ENCODE measurements around the gene CSNK1G1.
"Not testable (repeated sequence)": the region's sequence is repeated elsewhere in the genome, so short reads cannot be mapped to it uniquely, and the experiment has no call there.

The CSNK1G1 gene

DNA sequence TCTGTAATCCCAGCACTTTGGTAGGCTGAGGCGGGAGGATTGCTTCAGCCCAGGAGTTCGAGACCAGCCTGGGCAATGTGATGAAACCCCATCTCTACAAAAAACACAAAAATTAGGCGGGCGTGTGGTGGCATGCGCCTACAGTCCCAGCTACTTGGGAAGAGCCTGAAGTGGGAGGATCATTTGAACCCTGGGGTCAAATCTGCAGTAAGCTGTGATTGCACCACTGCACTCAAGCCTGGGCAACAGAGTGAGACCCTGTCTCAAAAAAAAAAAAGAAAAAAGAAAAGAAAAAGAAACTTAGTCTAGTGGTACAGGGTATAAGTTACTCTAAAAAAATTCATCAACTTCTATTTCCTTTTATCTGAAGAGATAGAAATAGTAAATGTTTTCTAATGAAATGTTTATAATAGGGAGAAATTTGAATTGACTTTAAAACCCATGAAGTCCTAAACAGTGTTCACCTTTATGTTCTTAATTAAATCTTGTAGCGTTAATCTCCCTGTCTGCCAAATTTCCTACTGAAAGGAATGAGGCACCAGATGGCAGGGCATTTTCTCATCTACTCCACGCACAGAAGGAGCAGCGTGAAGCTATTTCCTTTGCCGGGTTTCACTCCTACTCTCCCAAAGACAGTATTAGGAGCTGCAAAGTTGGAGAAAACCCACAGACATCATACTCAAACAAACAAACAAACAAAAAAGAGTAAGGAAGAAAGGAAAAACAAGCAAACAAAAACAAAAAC lies 23.4 kb upstream of the CSNK1G1 start:
- DNase-seq (ENCODE audit: insufficient read length) (no peak), FAIRE-seq (no peak)
- TF ChIP-seq POLR2A (IDR thresholded peaks at IDR 0.05; ENCODE audit: low read depth, low read length) (no peak), TAF1 (IDR thresholded peaks at IDR 0.05; ENCODE audit: borderline replicate concordance, low read depth, low read length) (no peak), POLR2AphosphoS5 (IDR thresholded peaks at IDR 0.05; ENCODE audit: low read depth, low read length) (no peak)

DNA sequence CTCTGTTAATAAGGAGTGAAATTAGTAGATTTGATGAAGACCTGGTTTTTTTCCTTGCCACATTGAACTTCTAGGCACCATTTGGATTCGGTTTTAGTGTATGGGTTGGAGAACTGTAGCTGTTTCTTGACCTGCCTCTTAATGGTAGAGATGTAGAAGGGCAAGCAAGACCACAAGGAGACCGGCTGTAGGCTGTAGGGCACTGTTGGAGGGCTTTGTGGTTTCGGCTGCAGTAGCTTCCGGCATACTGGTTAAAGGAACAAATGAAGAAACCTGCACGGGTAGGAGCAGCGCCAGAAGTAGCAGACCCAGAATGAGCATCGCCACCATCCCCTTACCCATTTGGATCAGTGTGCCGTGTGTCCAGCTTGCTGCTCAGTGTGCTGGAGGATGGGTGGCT lies 17.4 kb upstream of the CSNK1G1 start:
- TF ChIP-seq POLR2AphosphoS5 (IDR thresholded peaks at IDR 0.05; ENCODE audit: low read depth, low read length) (no peak), POLR2A (IDR thresholded peaks at IDR 0.05; ENCODE audit: low read depth, low read length) (no peak), TAF1 (IDR thresholded peaks at IDR 0.05; ENCODE audit: borderline replicate concordance, low read depth, low read length) (no peak)
- FAIRE-seq (no peak), DNase-seq (ENCODE audit: insufficient read length) (no peak)

DNA sequence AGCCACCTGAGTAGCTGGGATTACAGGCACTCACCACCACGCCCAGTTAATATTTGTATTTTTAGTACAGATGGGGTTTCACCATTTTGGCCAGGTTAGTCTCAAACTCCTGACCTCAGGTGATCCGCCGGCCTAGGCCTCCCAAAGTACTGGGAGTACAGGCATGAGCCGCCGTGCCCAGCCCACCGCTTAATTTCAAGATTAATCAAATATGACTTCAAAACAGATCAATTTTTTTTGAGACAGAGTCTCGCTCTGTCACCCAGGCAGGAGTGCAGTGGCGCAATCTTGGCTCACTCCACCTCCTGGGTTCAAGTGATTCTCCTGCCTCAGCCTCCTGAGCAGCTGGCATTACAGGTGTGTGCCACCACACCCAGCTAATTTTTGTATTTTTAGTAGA lies 15.4 kb upstream of the CSNK1G1 start:
- not testable (repeated sequence) for FAIRE-seq; DNase-seq (ENCODE audit: insufficient read length)

DNA sequence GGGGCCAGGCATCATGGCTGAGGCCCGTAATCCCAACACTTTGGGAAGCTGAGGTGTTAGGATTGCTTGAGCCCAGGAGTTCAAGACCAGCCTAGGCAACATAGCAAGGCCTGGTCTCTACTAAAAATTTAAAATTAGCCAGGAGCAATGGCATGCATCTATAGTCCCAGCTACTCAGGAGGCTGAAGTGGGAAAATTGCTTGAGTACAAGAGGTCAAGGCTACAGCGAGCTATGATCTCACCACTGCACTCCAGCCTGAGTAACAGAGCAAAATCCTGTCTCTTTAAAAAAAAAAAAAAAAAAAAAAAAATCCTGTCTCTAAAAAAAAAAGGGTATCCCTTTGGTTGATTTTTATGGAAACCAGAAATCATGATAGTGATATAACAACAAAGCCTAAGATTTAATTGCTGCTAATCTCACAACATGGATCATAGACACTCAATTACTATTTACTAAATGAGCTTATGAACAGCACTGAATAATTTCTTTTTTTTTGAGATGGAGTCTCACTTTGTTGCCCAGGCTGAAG lies 13.2 kb upstream of the CSNK1G1 start:
- no peak for DNase-seq (ENCODE audit: insufficient read length)
- no peak for TF ChIP-seq TAF1 (IDR thresholded peaks at IDR 0.05; ENCODE audit: borderline replicate concordance, low read depth, low read length)
- no peak for TF ChIP-seq POLR2A (IDR thresholded peaks at IDR 0.05; ENCODE audit: low read depth, low read length)
- TF ChIP-seq POLR2AphosphoS5 (IDR thresholded peaks at IDR 0.05; ENCODE audit: low read depth, low read length), result no peak
- FAIRE-seq, result no peak

DNA sequence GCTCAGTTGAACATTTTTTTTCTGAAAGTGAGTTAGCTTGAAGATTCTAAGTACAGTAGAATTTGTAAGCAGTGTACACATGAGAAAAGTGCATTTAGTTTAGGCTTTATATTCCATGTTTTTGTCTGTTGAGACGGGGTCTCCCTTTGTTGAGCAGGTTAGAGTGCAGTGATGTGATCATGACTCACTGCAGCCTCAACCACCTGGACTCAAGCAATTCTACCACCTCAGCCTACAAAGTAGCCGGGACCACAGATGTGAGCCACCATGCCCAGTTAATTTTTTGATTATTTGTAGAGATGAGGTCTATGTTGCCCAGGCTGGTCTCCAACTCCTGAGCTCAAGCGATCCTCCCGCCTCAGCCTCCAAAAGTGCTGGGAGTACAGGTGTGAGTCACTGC lies 5.3 kb upstream of the CSNK1G1 start:
- FAIRE-seq, result no peak
- no peak for DNase-seq (ENCODE audit: insufficient read length)

DNA sequence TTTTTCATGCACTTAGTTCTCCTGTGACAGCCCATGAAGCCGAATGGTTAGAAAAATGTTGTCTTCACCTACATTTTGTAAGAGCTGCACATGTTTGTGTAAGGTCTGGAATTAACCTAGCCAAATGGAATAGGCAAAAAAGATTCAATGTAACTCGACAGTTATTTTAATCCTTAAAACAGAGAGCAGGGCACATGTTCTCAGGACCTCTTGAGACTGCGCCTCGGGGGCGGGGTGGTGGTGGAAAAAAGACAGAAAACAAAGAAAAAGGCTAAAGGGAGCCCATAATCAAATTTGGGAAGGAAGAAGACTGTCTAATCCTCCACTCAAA lies 702 bp upstream of the CSNK1G1 start:
- DNase-seq (ENCODE audit: insufficient read length), result no peak
- no peak for FAIRE-seq
- no peak for TF ChIP-seq POLR2A (IDR thresholded peaks at IDR 0.05; ENCODE audit: low read depth, low read length)
- TF ChIP-seq POLR2AphosphoS5 (IDR thresholded peaks at IDR 0.05; ENCODE audit: low read depth, low read length), result no peak
- TF ChIP-seq TAF1 (IDR thresholded peaks at IDR 0.05; ENCODE audit: borderline replicate concordance, low read depth, low read length), result no peak

More for the DNA sequence above, 5.3 kb upstream of the CSNK1G1 start:
- no peak for TF ChIP-seq POLR2AphosphoS5 (IDR thresholded peaks at IDR 0.05; ENCODE audit: low read depth, low read length)
- TF ChIP-seq POLR2A (IDR thresholded peaks at IDR 0.05; ENCODE audit: low read depth, low read length), result no peak
- TF ChIP-seq TAF1 (IDR thresholded peaks at IDR 0.05; ENCODE audit: borderline replicate concordance, low read depth, low read length), result no peak

DNA sequence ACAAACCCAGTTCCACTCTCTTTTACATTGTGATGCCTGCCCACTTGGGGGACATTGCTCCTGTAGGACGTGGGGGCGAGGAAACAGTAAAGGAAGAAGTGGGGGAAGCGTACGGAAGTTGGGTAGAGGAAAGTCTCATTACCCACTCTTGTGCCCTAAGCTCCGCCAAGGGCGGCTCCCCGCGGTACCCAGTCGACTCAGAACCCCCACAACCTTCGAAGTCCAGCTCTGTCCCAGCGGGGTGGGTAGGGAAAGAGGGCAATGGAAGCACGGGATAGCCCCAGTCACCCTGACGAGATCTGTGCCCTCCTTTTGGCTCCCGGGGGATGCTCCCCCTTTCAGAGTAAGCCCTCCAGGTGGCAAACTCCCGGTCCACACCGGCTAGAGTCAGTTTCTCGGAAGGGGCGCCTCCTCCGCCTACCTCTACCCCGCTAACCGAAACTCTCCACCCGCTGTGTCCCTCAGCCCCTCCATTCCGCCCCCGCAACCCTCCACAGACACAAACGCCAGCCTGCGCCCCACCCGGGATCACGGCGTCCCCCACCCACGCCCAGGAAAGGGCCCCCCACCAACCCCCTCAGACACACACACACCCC lies 527 bp downstream of the CSNK1G1 start:
- TF ChIP-seq TAF1 (IDR thresholded peaks at IDR 0.05; ENCODE audit: borderline replicate concordance, low read depth, low read length) (no peak), POLR2AphosphoS5 (IDR thresholded peaks at IDR 0.05; ENCODE audit: low read depth, low read length) (no peak), POLR2A (IDR thresholded peaks at IDR 0.05; ENCODE audit: low read depth, low read length) (no peak)
- no peak for FAIRE-seq
- DNase-seq (ENCODE audit: insufficient read length), result no peak

DNA sequence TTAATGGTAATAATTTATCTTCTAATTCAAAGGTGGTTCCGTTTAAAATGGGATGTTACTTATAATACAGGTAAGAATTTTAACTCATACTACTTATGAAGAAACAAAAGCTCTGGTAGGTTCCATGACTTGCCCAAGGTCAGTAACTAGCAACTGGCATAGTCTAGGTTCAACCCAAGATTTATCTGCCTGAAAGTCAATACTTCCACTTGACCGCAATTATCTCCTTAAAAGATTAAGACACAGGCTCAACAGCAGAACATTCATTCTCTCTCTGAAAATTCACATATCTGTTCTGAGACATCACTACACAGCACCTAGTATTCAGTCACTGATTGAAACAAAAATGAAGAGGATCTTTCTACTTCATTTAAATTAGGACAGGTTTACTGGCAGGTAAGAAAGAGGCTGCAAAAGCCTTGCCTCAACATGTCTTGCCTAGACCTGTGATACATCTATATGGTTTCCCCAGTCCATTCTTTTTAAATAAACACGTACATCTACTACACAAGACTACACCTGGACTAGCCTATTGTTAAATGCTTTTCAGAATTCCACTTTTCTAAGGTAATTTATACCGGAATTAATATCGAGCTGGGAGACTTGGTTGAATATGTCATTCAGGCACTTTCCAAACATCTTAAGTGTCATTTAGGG lies 1.2 kb downstream of the CSNK1G1 start:
- DNase-seq (ENCODE audit: insufficient read length), result no peak

DNA sequence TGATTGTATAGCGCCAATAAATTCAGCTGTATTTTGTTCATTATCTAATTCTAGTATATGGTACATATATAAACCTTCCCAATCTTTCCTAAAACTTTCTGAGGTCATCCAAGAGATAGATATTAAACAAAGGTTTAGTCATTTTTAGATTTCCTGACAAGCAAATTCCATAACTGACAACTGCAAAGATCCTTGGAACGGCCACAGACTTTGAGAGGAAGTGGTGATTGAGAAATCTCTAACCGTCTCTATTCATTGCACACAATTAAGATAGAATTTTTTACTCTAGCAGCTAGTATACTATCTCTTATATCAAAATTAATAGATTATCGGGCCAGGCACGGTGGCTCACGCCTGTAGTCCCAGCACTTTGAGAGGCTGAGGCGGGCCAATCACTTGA lies 4.7 kb downstream of the CSNK1G1 start:
- no peak for TF ChIP-seq TAF1 (IDR thresholded peaks at IDR 0.05; ENCODE audit: borderline replicate concordance, low read depth, low read length)
- TF ChIP-seq POLR2A (IDR thresholded peaks at IDR 0.05; ENCODE audit: low read depth, low read length), result no peak
- TF ChIP-seq POLR2AphosphoS5 (IDR thresholded peaks at IDR 0.05; ENCODE audit: low read depth, low read length), result no peak
- no peak for FAIRE-seq
- DNase-seq (ENCODE audit: insufficient read length), result no peak

More for the DNA sequence above, 1.2 kb downstream of the CSNK1G1 start:
- TF ChIP-seq POLR2A (IDR thresholded peaks at IDR 0.05; ENCODE audit: low read depth, low read length) (no peak), POLR2AphosphoS5 (IDR thresholded peaks at IDR 0.05; ENCODE audit: low read depth, low read length) (no peak), TAF1 (IDR thresholded peaks at IDR 0.05; ENCODE audit: borderline replicate concordance, low read depth, low read length) (no peak)
- FAIRE-seq, result no peak

DNA sequence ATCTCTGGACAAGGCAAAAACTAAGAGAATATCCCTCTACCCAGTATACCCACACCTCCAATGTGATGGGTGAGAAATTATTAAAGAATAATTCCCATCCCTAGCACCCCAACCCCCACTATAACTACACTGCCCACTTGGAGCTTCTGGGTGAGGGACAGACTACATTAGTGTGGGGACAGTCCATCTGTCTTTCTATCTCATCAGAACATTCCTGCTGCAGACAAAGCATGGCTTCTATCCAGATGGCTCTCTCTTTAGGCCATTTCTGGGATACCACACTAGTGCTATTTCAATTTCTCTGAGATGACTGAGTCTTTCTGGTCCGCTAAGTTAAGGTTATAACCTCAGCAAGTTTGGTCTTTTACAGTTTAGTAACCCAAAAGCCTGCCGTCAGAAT lies 6.6 kb downstream of the CSNK1G1 start:
- FAIRE-seq, result no peak
- DNase-seq (ENCODE audit: insufficient read length), result no peak
- TF ChIP-seq POLR2AphosphoS5 (IDR thresholded peaks at IDR 0.05; ENCODE audit: low read depth, low read length), result no peak
- no peak for TF ChIP-seq TAF1 (IDR thresholded peaks at IDR 0.05; ENCODE audit: borderline replicate concordance, low read depth, low read length)
- no peak for TF ChIP-seq POLR2A (IDR thresholded peaks at IDR 0.05; ENCODE audit: low read depth, low read length)

DNA sequence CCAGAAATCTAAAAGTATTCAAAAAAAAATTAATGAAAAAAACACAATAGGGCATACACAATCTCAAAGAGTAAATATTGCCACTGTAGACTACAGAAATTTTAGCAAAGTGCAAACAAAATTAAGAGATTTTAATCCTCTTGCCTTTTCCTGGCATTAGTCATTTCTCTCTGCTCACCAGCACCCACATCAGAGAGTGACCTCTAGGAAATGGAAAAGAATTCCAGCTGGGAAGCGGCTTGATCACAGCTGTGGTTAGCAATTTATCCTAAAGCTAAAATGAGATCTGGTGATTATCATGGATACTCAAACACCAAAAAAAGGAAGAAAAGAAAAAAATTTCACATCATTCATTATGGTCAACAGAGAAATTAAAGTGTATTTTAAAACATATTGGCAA lies 7.5 kb downstream of the CSNK1G1 start:
- DNase-seq (ENCODE audit: insufficient read length) (no peak), FAIRE-seq (no peak)
- TF ChIP-seq POLR2A (IDR thresholded peaks at IDR 0.05; ENCODE audit: low read depth, low read length) (no peak), TAF1 (IDR thresholded peaks at IDR 0.05; ENCODE audit: borderline replicate concordance, low read depth, low read length) (no peak), POLR2AphosphoS5 (IDR thresholded peaks at IDR 0.05; ENCODE audit: low read depth, low read length) (no peak)

DNA sequence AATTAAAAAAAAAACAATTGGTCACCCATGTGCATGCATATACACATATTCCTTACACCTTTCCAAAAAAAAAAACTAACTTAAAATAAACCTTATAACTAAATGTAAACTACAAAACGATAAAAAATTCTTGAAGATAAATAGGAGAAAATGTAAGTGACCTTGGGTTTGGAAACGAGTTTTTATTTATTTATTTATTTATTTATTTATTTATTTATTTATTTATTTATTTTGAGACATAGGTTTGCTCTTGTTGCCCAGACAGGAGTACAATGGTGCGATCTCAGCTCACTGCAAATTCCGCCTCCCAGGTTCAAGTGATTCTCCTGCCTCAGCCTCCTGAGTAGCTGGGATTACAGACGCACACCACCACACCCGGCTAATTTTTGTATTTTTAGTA lies 9.7 kb downstream of the CSNK1G1 start:
- not testable (repeated sequence) for DNase-seq (ENCODE audit: insufficient read length); FAIRE-seq
